VCaP (cell line): ENCODE measurements around the gene APC2.
A peak's percentile ranks its signal among the peaks of the same experiment; 100 is the strongest.

Experiments used
- H3K27ac ChIP-seq: fragments of 450-650 bp; 2 replicates; pipeline ENCODE4 v1.5.1; 2017
- CTCF ChIP-seq: fragments of 450-650 bp; conservative IDR thresholded peaks from 2 replicates; pipeline ENCODE4 v1.5.1; 2017; ENCODE audit warnings: mild to moderate bottlenecking, moderate library complexity

APC2 gene

GRCh38 chr19:1411255-1412191, 38.4 kb upstream of the APC2 start:
- no peak for TF ChIP-seq CTCF
- H3K27ac ChIP-seq = peak overlapping the region; percentile 99

- TF ChIP-seq CTCF = no peak
- peak overlapping the region; percentile 83 for H3K27ac ChIP-seq
These were observed 37.5 kb upstream of the APC2 start for GRCh38 chr19:1412323-1412923.

GRCh38 chr19:1412995-1413800, 36.7 kb upstream of the APC2 start:
- TF ChIP-seq CTCF = no peak
- H3K27ac ChIP-seq = peak overlapping the region; percentile 83

- H3K27ac ChIP-seq = peak overlapping the region; percentile 83
- TF ChIP-seq CTCF = no peak
These were observed 33.7 kb upstream of the APC2 start for GRCh38 chr19:1416014-1416841.

- peak overlapping the region; percentile 83 for H3K27ac ChIP-seq
- TF ChIP-seq CTCF = no peak
These were observed 32.8 kb upstream of the APC2 start for GRCh38 chr19:1417145-1417544.

GRCh38 chr19:1417681-1418495, 32.0 kb upstream of the APC2 start:
- peak overlapping the region; percentile 83 for H3K27ac ChIP-seq
- TF ChIP-seq CTCF = no peak
